Measurements from ENCODE around the gene ZNF598.

Gene ZNF598

GRCh38 chr16:2027024-2028010, 17.7 kb upstream of the ZNF598 start:
- Histone ChIP-seq H3K4me1 (peaks cover 41 to 90% (median 70%) of the 10 kb centered on the region in 10 experiments), H3K27me3 (peaks cover 15 to 42% (median 37%) of the 10 kb centered on the region in 11 experiments; a peak in 20 of 22 replicates), H3K27ac (peak overlapping the region in 8 of 11 experiments; percentile 10 to 53 (median 40); a peak in 9 of 22 replicates), H3K4me2 (peak overlapping the region; percentile 96 to 98 (median 97)), H3K9me3 (replicated peaks in 1 of 11) (no peaks in the 10 kb centered on the region), H4K20me1 (peaks cover 0 to 24% (median 14%) of the 10 kb centered on the region in 11 experiments; a peak in 15 of 22 replicates), H3K4me3 (peak overlapping the region; percentile 63 to 80 (median 67)), H3K36me3 (no peaks in the 10 kb centered on the region), H3K9ac (peak overlapping the region; percentile 58 to 80 (median 76))
- TF ChIP-seq Cebpa-rat (IDR thresholded peaks at IDR 0.05), result no peak

GRCh38 chr16:2026461-2027023, 16.9 kb upstream of the ZNF598 start, which contains the start of gene NHERF2:
Gene NHERF2 (plus strand): TSS chr16:2026902. CDS start chr16:2027006, 104 bp downstream.
- H3K27ac ChIP-seq, result peak within 1 kb of the TSS in 8 of 11 experiments; percentile 10 to 53 (median 40); a peak in 9 of 22 replicates

GRCh38 chr16:2025878-2026460, 16.3 kb upstream of the ZNF598 start:
- peaks cover 0 to 24% (median 14%) of the 10 kb centered on the region in 11 experiments; a peak in 15 of 22 replicates for H4K20me1 ChIP-seq
- no peaks in the 10 kb centered on the region for H3K36me3 ChIP-seq
- peak overlapping the region in 5 of 11 experiments; percentile 4 to 79 (median 5); a peak in 2 of 22 replicates for H3K9ac ChIP-seq
- H3K4me1 ChIP-seq, result peaks cover 31 to 77% (median 57%) of the 10 kb centered on the region in 10 experiments
- no peak for TF ChIP-seq Cebpa-rat (IDR thresholded peaks at IDR 0.05)
- no peak overlapping the region for H3K27ac ChIP-seq
- H3K27me3 ChIP-seq, result peaks cover 22 to 54% (median 47%) of the 10 kb centered on the region in 11 experiments
- peak overlapping the region in 2 of 10 experiments; percentile 72 to 80; a peak in 6 of 20 replicates for H3K4me3 ChIP-seq
- H3K9me3 ChIP-seq (replicated peaks in 1 of 11), result no peaks in the 10 kb centered on the region
- H3K4me2 ChIP-seq, result peak overlapping the region; percentile 96 to 98 (median 97); a peak in 19 of 22 replicates

More at GRCh38 chr16:2026461-2027023, 16.9 kb upstream of the ZNF598 start, which contains the start of gene NHERF2:
- no peak for TF ChIP-seq Cebpa-rat (IDR thresholded peaks at IDR 0.05)
- Histone ChIP-seq H3K9me3 (replicated peaks in 1 of 11) (no peaks in the 10 kb centered on the region), H3K9ac (peak within 1 kb of the TSS; percentile 58 to 80 (median 76)), H3K4me2 (peak within 1 kb of the TSS; percentile 96 to 98 (median 97)), H3K4me1 (peaks cover 34 to 83% (median 63%) of the 10 kb centered on the region in 10 experiments), H3K27me3 (peaks cover 17 to 48% (median 42%) of the 10 kb centered on the region in 11 experiments), H3K36me3 (no peaks in the 10 kb centered on the region), H4K20me1 (peaks cover 0 to 24% (median 14%) of the 10 kb centered on the region in 11 experiments; a peak in 15 of 22 replicates), H3K4me3 (peak within 1 kb of the TSS; percentile 63 to 80 (median 67))

GRCh38 chr16:2025251-2025650, 15.6 kb upstream of the ZNF598 start:
- no peak for TF ChIP-seq Cebpa-rat (IDR thresholded peaks at IDR 0.05)
- peak overlapping the region in 4 of 11 experiments; percentile 0 to 98 (median 94); a peak in 3 of 22 replicates for H3K4me2 ChIP-seq
- peaks cover 32 to 76% (median 52%) of the 10 kb centered on the region in 10 experiments for H3K4me1 ChIP-seq

GRCh38 chr16:2024032-2024420, 14.4 kb upstream of the ZNF598 start:
- H3K4me2 ChIP-seq, result peak overlapping the region; percentile 74 to 99 (median 94)
- H3K4me3 ChIP-seq, result peak overlapping the region in 2 of 10 experiments; percentile 36 to 45; a peak in 2 of 20 replicates
- H3K36me3 ChIP-seq, result no peaks in the 10 kb centered on the region
- peaks cover 0 to 22% (median 14%) of the 10 kb centered on the region in 11 experiments; a peak in 15 of 22 replicates for H4K20me1 ChIP-seq
- H3K27ac ChIP-seq, result peak overlapping the region in 6 of 11 experiments; percentile 46 to 74 (median 64); a peak in 13 of 22 replicates
- peak overlapping the region; percentile 10 to 66 (median 57); a peak in 12 of 22 replicates for H3K9ac ChIP-seq
- peaks cover 42 to 77% (median 58%) of the 10 kb centered on the region in 10 experiments for H3K4me1 ChIP-seq
- H3K27me3 ChIP-seq, result peaks cover 42 to 73% (median 67%) of the 10 kb centered on the region in 11 experiments
- H3K9me3 ChIP-seq (replicated peaks in 1 of 11), result no peaks in the 10 kb centered on the region
- TF ChIP-seq Cebpa-rat (IDR thresholded peaks at IDR 0.05), result no peak

More at GRCh38 chr16:2025251-2025650, 15.6 kb upstream of the ZNF598 start:
- Histone ChIP-seq H3K27me3 (peaks cover 30 to 61% (median 55%) of the 10 kb centered on the region in 11 experiments), H3K27ac (no peak overlapping the region), H3K4me3 (no peak overlapping the region), H4K20me1 (peaks cover 0 to 24% (median 14%) of the 10 kb centered on the region in 11 experiments; a peak in 15 of 22 replicates), H3K36me3 (no peaks in the 10 kb centered on the region), H3K9ac (peak overlapping the region in 4 of 11 experiments; percentile 11 to 27 (median 20); a peak in 3 of 22 replicates), H3K9me3 (replicated peaks in 1 of 11) (no peaks in the 10 kb centered on the region)

- peaks cover 48 to 73% (median 69%) of the 10 kb centered on the region in 11 experiments for H3K27me3 ChIP-seq
- peak overlapping the region; percentile 26 to 75 (median 63); a peak in 19 of 22 replicates for H3K9ac ChIP-seq
- H3K4me3 ChIP-seq, result peak overlapping the region; percentile 40 to 67 (median 50); a peak in 18 of 20 replicates
- peaks cover 42 to 74% (median 53%) of the 10 kb centered on the region in 10 experiments for H3K4me1 ChIP-seq
- H3K4me2 ChIP-seq, result peak overlapping the region; percentile 80 to 99 (median 94)
- H3K36me3 ChIP-seq, result no peaks in the 10 kb centered on the region
- H3K27ac ChIP-seq, result peak overlapping the region in 10 of 11 experiments; percentile 36 to 74 (median 53); a peak in 21 of 22 replicates
- no peaks in the 10 kb centered on the region for H3K9me3 ChIP-seq (replicated peaks in 1 of 11)
- TF ChIP-seq Cebpa-rat (IDR thresholded peaks at IDR 0.05), result no peak
- H4K20me1 ChIP-seq, result peaks cover 0 to 15% (median 10%) of the 10 kb centered on the region in 11 experiments; a peak in 15 of 22 replicates
These were observed 13.7 kb upstream of the ZNF598 start for GRCh38 chr16:2023092-2024031.

- no peaks in the 10 kb centered on the region for H3K36me3 ChIP-seq
- H3K27me3 ChIP-seq, result peaks cover 46 to 73% (median 69%) of the 10 kb centered on the region in 11 experiments
- peak overlapping the region; percentile 26 to 75 (median 63); a peak in 19 of 22 replicates for H3K9ac ChIP-seq
- peak overlapping the region; percentile 40 to 67 (median 50); a peak in 18 of 20 replicates for H3K4me3 ChIP-seq
- peak overlapping the region; percentile 80 to 99 (median 94) for H3K4me2 ChIP-seq
- H3K27ac ChIP-seq, result peak overlapping the region in 6 of 11 experiments; percentile 20 to 71 (median 44); a peak in 9 of 22 replicates
- H3K4me1 ChIP-seq, result peaks cover 35 to 67% (median 46%) of the 10 kb centered on the region in 10 experiments
- H4K20me1 ChIP-seq, result peaks cover 0 to 9% (median 3%) of the 10 kb centered on the region in 11 experiments; a peak in 13 of 22 replicates
- TF ChIP-seq Cebpa-rat (IDR thresholded peaks at IDR 0.05), result no peak
- H3K9me3 ChIP-seq (replicated peaks in 1 of 11), result no peaks in the 10 kb centered on the region
These were observed 13.1 kb upstream of the ZNF598 start for GRCh38 chr16:2022723-2023091.
